ENCODE results near the gene SP6. TPM values are rescaled to one million over a fixed set of nuclear protein-coding genes. Genes with fewer than 3 reads are reported as not detected.

The SP6 gene
- total RNA-seq, 4 donors from 2014 or later = under 0.01 to 0.71 (median 0.25) TPM

- Histone ChIP-seq H3K27ac (replicated peaks in 1 of 4) (no peak overlapping the region), H3K9me3 (no peaks in the 10 kb centered on the region), H3K36me3 (no peaks in the 10 kb centered on the region), H3K4me1 (peaks cover 5 to 9% (median 7%) of the 10 kb centered on the region in 4 donors), H3K27me3 (peaks cover 0 to 86% (median 29%) of the 10 kb centered on the region in 4 donors), H3K4me3 (no peak overlapping the region)
- 62% methylated on average over 11 of the region's 11 CpGs for WGBS
- intact Hi-C loops (cut with DNase I) = no loop called here
- no peak for DNase-seq (ENCODE audit: extremely low spot score)
- TF ChIP-seq CTCF (IDR thresholded peaks at IDR 0.05) (no peak), EP300 (IDR thresholded peaks at IDR 0.05) (no peak), POLR2A (IDR thresholded peaks at IDR 0.05; ENCODE audit: low read depth) (no peak), POLR2AphosphoS5 (IDR thresholded peaks at IDR 0.05) (no peak)
These were observed 24.3 kb upstream of the SP6 start for GRCh38 chr17:47875011-47875985.

- DNase-seq (ENCODE audit: extremely low spot score) = no peak
- H3K4me1 ChIP-seq = peaks cover 5 to 9% (median 7%) of the 10 kb centered on the region in 4 donors
- 58% methylated on average over 4 of the region's 4 CpGs for WGBS
- no peaks in the 10 kb centered on the region for H3K9me3 ChIP-seq
- TF ChIP-seq POLR2A (IDR thresholded peaks at IDR 0.05; ENCODE audit: low read depth) (no peak), EP300 (IDR thresholded peaks at IDR 0.05) (no peak), POLR2AphosphoS5 (IDR thresholded peaks at IDR 0.05) (no peak), CTCF (IDR thresholded peaks at IDR 0.05) (no peak)
- intact Hi-C loops (cut with DNase I) = no loop called here
- H3K27me3 ChIP-seq = peaks cover 0 to 91% (median 29%) of the 10 kb centered on the region in 4 donors
- H3K27ac ChIP-seq (replicated peaks in 1 of 4) = no peak overlapping the region
- no peaks in the 10 kb centered on the region for H3K36me3 ChIP-seq
- no peak overlapping the region for H3K4me3 ChIP-seq
These were observed 22.5 kb upstream of the SP6 start for GRCh38 chr17:47873200-47874090.

- no peaks in the 10 kb centered on the region for H3K36me3 ChIP-seq
- peaks cover 0 to 91% (median 29%) of the 10 kb centered on the region in 4 donors for H3K27me3 ChIP-seq
- no peak overlapping the region for H3K27ac ChIP-seq (replicated peaks in 1 of 4)
- DNase-seq (ENCODE audit: extremely low spot score) = no peak
- intact Hi-C loops (cut with DNase I) = no loop called here
- H3K9me3 ChIP-seq = no peaks in the 10 kb centered on the region
- WGBS = 21% methylated on average over 9 of the region's 15 CpGs
- TF ChIP-seq EP300 (IDR thresholded peaks at IDR 0.05) (no peak), POLR2A (IDR thresholded peaks at IDR 0.05; ENCODE audit: low read depth) (no peak), CTCF (IDR thresholded peaks at IDR 0.05) (no peak), POLR2AphosphoS5 (IDR thresholded peaks at IDR 0.05) (no peak)
- H3K4me1 ChIP-seq = peaks cover 5 to 9% (median 7%) of the 10 kb centered on the region in 4 donors
- no peak overlapping the region for H3K4me3 ChIP-seq
These were observed 21.7 kb upstream of the SP6 start for GRCh38 chr17:47872651-47873161.

GRCh38 chr17:47872019-47872650 lies 21.2 kb upstream of the SP6 start:
- Histone ChIP-seq H3K9me3 (no peaks in the 10 kb centered on the region), H3K36me3 (no peaks in the 10 kb centered on the region), H3K27me3 (peaks cover 0 to 91% (median 29%) of the 10 kb centered on the region in 4 donors), H3K27ac (replicated peaks in 1 of 4) (no peak overlapping the region), H3K4me1 (peaks cover 5 to 9% (median 7%) of the 10 kb centered on the region in 4 donors), H3K4me3 (no peak overlapping the region)
- TF ChIP-seq EP300 (IDR thresholded peaks at IDR 0.05) = no peak
- no peak for TF ChIP-seq POLR2AphosphoS5 (IDR thresholded peaks at IDR 0.05)
- no peak for TF ChIP-seq CTCF (IDR thresholded peaks at IDR 0.05)
- no peak for TF ChIP-seq POLR2A (IDR thresholded peaks at IDR 0.05; ENCODE audit: low read depth)
- DNase-seq (ENCODE audit: extremely low spot score) = no peak
- intact Hi-C loops (cut with DNase I) = no loop called here
- WGBS = 21% methylated on average over 29 of the region's 29 CpGs

Data from esophagus muscularis mucosa (tissue), 4 donors.